ENCODE measurements around the gene PPM1G.

Gene PPM1G

DNA sequence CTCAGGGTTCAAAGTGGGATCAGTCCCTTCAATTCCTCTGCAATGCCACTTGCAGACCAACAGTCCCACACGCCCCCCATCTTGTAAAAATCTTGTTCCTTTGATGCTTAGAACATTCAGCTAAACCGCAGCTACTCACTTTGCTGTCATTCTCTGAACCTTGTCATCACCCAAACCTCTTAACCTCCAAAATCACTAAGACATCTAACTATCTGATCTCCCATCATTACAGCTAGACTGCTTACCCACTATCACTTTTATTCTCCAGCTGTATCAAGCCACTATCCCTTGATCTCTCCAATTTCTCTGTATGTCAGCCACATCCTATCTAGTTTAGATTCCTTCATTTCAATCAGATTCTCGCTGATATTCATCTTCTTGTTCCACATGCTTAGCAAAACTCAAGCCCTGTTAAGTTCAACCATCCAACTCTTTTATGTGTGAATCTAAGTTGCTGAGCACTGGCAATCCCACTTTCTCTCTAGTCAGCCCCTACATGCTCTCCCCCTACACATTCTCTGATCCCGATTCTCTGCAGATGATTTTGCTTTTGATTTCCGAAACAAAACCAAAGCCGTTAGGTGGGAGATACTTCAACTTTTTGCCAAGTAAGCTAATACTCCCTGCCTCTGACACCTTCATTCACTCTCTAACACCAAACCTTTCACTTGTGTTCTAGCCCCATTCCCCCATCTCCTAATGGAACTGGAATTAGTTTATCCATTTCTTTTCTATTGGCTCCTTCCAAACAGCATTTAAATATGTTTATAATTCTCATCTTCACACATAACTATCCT is 57.4 kb downstream of the PPM1G start:
- no peak for DNase-seq (ENCODE audit: low read depth in 2 of 2)
- no peak overlapping the region for H3K4me3 ChIP-seq (replicated peaks in 1 of 2; ENCODE audit: low read depth in 2 of 2, low read length in 2 of 2)
- TF ChIP-seq, protein P1, sequence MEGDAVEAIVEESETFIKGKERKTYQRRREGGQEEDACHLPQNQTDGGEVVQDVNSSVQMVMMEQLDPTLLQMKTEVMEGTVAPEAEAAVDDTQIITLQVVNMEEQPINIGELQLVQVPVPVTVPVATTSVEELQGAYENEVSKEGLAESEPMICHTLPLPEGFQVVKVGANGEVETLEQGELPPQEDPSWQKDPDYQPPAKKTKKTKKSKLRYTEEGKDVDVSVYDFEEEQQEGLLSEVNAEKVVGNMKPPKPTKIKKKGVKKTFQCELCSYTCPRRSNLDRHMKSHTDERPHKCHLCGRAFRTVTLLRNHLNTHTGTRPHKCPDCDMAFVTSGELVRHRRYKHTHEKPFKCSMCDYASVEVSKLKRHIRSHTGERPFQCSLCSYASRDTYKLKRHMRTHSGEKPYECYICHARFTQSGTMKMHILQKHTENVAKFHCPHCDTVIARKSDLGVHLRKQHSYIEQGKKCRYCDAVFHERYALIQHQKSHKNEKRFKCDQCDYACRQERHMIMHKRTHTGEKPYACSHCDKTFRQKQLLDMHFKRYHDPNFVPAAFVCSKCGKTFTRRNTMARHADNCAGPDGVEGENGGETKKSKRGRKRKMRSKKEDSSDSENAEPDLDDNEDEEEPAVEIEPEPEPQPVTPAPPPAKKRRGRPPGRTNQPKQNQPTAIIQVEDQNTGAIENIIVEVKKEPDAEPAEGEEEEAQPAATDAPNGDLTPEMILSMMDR (IDR thresholded peaks at IDR 0.05; ENCODE audit: low read depth, low read length): no peak

DNA sequence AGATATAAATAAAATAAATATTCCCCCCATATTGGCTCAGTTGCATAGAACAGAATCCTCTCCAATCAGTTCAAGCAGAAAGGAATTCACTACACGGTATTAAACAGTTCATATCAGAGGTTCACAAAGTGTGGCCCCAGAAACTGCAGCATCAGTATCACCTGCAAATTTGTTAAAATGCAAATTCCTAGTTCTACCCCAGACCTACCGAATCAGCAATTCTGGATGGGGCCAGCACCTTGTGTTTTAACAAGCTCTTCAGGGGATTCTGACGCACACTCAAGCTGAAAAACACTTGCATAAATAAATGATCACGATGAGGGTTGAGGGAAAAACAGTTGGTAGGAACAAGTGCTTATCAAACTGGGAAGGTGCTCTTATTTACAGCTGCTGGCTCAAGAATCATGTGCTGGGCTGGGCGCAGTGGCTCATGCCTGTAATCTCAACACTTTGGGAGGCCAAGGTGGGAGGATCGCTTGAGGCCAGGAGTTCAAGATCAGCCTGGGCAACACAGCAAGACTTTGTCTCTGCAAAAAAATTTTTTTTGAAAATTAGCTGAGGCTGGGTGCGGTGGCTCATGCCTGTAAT is 59.2 kb downstream of the PPM1G start:
- H3K4me3 ChIP-seq (replicated peaks in 1 of 2; ENCODE audit: low read depth in 2 of 2, low read length in 2 of 2): no peak overlapping the region
- TF ChIP-seq, protein P1 (IDR thresholded peaks at IDR 0.05; ENCODE audit: low read depth, low read length): no peak
- no peak for DNase-seq (ENCODE audit: low read depth in 2 of 2)

DNA sequence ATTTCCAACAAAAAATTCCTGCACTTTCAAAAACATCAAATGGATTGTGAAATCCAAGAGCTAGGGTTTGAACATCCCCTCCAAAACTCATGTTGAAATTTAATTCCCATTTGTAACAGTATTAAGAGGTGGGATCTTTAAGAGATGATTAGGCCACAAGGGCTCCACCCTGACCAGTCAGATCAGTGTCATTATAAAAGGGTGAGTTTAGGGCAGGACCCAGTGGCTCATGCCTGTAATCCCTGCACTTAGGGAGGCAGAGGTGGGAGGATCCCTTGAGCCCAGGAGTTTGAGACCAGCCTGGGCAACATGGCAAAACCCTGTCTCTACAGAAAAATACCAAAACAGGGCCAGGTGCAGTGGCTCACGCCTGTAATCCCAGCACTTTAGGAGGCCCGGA is 61.8 kb downstream of the PPM1G start:
- no peak for DNase-seq (ENCODE audit: low read depth in 2 of 2)
- TF ChIP-seq, protein P1 (IDR thresholded peaks at IDR 0.05; ENCODE audit: low read depth, low read length): no peak
- no peak overlapping the region for H3K4me3 ChIP-seq (replicated peaks in 1 of 2; ENCODE audit: low read depth in 2 of 2, low read length in 2 of 2)

DNA sequence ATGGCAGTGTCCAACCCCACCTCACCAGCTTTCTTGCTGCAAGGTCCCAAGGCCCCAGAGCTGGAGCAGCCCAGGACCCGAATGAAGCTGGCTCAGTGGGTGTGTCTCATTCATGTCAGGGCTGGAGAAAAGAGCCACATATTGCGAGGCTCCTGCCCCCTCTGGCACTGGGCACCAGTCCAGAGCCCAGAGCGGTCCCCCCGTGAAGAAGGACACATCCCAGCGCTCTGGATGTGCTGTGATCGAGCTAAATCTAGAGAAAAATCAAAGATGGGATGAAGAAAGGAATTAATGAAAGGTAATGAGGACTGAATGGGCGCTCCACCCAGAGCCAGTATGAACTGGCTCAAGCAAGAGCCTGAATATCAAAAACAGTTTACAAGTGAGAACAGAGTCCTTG is 73.2 kb downstream of the PPM1G start:
- TF ChIP-seq, protein P1 (IDR thresholded peaks at IDR 0.05; ENCODE audit: low read depth, low read length): no peak
- no peak overlapping the region for H3K4me3 ChIP-seq (replicated peaks in 1 of 2; ENCODE audit: low read depth in 2 of 2, low read length in 2 of 2)
- no peak for DNase-seq (ENCODE audit: low read depth in 2 of 2)

DNA sequence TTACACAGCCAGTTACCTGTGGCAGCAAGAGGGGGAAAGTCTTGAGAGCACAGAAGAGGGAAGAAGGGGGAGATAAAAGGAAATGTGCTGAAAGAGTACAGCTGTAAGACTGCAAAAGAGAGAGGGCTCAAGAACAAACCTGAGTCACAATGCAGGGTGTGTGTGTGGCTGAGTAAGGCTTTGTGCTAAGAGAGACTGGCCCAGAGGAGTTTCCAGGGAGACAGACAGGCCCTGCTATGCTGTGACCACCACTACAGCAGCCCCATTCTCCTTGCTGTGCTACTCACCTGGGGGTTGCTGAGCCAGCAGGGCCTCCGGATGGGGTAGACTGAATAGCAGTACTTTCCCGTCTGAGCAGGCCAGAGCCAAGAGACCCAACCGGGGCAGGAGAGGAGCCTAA is 74.1 kb downstream of the PPM1G start:
- H3K4me3 ChIP-seq (replicated peaks in 1 of 2; ENCODE audit: low read depth in 2 of 2, low read length in 2 of 2): no peak overlapping the region
- TF ChIP-seq, protein P1 (IDR thresholded peaks at IDR 0.05; ENCODE audit: low read depth, low read length): no peak
- DNase-seq (ENCODE audit: low read depth in 2 of 2): no peak

All from cardiac fibroblast (primary cell).